Ramos (cell line): Measurements from ENCODE around the gene CAD.
"Not testable (repeated sequence)": the region's sequence is repeated elsewhere in the genome, so short reads cannot be mapped to it uniquely, and the experiment has no call there.

Experiments used
- in situ Hi-C: fragments of 300-500 bp; cut with MboI; formaldehyde crosslinking; loops from one replicate; pipeline ENCODE4 v1.14.3; 2022; ENCODE audit warnings: low sequenced_read_pairs; ENCODE audit not compliant: unreplicated experiment

The CAD gene

DNA sequence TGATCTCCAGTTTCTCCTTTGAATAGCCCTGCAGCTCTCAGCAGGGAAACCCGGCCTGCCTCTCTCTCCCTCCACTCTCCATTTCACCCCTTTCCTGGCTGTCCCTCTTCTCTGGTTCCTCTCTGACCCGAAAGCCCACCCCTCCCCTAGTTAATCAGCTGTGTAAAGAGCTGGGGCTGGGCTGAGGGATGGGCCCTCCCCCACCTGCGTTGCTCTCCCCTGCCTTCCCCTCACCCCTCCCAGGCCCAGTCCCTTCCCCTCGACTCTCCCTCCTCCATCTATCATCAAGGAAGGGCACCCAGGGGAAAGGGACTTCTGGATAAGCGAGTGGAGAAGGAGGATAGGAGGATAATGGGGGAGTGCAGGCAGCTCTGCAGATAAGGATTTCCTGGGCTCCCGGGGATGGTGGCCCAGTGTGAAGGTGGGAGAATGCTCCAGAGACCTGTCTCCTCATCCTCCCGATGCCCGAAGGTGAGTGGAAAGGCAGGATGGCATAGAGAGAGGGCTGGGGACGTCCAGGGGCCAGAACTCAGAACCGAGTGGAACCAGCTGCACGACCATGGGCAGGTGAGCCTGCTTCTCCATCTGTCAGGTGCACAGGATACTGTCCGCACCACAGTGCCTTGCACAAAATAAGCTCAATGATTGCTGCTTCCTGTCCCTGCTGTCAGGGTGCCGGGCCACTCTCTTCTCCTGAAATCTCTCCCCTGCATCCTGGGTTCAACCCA, 33.6 kb downstream of the CAD start:
- in situ Hi-C loops: no loop called here

- in situ Hi-C loops: no loop called here
Observed at GRCh38 chr2:27251766-27252165, 34.6 kb downstream of the CAD start.

DNA sequence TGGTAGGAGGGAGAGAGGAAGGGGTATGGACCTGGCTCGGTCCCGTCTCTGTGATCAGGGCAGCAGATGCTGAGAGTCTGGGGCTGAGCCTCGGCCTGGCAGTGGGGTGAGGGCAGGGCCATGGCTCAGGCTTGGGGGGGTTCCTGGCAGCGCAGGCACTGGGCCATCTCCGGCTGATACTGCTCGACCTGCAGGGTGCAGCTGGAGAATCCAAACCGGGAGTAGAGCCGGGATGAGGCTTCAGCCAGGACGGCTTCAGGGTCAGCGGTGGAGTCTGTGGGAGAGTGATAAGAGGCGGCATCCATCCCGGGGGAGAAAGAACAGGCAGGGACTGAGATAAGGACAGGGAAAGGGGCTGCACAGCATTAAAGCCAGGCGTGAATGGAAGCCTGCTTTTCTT, 38.0 kb downstream of the CAD start:
- in situ Hi-C loops: no loop called here

DNA sequence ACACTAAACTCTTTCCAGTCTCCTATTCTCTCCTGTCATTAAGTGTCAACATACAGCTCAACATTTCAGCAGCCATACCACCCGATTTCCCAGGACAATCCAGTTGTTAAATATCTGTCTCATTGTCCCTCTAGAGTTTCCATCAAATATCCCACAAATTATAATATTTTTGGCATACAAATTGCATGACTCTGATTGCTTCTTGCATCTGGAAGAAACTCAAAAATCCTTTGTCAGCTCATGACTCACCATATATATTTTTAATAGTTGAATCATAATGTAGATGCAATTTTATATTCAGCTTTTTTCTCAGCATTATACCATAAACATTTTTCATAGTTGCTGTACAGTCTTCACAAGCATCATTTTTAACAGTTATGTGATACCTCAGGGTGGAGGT, 38.5 kb downstream of the CAD start:
- in situ Hi-C loops: no loop called here

DNA sequence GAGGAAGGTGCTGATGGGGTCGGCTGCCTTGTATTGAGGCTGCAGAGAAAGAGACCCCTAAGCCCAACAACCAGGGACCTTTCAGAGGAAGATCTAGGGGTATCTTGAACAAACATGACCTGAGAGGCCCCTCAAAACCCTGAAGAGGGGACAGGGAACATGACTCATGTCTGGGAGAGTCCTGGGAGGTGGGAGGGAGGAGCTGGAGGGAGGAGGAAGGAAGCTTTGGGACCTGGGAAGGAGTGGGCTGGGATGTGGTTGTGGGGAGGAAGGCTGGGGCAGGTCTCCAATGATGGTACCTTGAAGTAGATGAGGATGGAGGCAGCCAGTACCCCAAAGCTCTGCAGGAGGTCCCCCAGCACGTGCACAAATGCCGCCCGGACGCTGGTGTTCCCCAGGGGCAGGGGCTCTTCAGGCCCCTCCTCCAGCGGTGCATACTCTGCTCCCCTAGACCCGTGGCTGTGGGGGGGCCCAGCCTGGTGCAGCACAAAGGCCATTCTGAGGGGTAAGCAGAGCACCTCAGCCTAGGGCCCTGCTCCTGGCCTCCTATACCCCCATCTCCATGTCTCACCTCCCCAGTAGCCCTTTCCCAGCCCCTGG, 39.8 kb downstream of the CAD start:
- in situ Hi-C loops: no loop called here

- in situ Hi-C loops: no loop called here
Observed at GRCh38 chr2:27258051-27258450, 40.9 kb downstream of the CAD start.

DNA sequence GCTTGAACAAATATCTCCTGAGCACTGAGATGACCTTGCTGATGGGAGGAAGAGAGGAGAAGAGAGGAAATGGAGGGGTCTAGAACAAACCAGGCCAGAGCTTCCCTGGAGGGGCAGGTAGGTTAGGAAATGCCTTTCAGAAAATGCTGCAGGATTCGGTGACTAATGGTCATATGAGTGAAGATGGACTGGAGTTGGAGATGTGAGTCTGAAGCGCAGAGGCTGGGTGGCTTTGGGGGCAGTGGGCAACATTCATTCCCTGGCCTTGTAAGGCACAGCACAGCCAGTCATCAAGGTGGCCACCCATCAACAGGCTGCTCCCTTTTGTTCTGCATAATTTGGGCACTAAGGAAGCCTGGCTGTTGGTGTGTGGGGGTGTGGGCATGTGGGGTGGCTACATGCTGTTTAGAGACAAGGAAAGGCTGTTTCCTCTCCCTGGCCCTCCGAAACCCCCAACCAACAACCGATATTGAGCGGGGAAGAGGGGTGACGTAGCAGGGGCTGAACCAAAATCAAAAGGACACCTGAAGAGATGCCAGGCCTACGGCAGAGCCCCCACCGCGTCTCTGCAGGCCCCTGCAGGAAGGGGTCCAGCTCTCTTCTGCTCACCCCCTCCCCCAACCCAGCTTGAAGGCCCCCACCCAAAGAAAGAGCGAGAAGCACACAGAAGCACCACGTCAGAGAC, 44.2 kb downstream of the CAD start:
- in situ Hi-C loops: no loop called here

DNA sequence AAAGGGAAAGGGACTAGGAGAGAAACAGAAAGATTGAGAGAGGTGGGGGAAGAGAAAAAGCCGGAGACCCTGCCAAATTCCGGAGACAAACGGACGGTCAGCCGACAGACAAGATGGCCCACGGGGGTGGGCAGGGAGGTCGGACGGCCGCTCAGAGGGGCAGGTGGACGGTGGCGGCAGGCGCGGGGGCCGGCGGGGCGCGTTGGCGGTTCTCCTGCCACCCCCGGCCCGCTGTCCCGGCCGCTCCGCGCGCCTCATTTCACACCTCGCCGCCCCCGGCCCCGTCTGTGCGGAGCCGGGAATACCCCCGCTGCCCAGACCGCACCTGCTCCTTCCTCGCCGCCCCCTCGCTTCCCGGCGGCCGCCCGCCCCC, 44.7 kb downstream of the CAD start:
- in situ Hi-C loops: no loop called here

DNA sequence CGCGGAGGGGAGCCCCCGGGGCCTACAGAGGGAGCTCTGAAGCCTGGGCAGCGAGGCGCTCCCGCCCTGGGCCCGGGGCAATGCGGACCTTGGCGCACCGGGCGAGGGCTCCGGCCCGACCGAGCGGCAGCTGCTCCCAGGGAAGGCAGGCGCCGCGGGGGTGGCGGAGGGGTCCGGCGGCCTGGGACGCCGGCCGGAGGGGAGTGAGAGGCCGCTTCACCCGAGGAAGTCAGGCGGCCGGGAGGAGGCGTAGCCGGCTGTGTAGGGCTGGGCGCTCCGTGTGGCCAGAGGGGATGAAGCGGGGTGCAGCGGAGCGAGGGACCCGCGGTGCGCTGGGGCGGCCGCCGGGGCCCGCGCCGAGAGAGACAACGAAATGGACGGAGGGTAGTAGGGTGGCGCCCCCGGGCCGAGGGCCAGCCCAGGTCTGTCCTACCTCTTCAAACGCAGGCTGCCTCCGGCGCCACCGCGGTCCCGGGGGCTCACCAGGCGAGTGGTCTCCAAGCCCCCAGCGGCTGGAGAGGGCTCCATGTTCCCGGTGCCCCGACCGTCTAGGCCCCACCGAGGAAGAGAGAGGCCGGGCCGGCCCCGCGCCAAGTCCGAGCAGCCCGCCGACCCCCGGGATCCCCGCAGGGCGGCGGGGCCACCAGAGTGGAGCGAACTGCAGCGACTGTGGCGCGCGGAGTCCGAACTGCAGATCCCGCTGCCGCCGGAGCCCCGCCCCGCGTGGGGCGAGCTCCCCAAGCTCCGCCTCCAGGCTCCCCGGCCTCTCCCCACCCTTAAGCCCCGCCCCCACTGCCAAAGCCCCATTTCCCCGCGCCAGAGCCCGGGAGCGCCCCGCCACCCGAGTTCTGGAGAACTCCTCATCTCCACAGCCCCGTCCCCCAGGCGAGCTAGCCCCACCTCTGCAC, 45.5 kb downstream of the CAD start, which contains the start of gene SLC30A3:
SLC30A3 (minus strand) TSS at position 669 of the 908 bp plus-strand sequence; CDS start at position 528, 141 bp downstream.
- in situ Hi-C loops: no loop called here

DNA sequence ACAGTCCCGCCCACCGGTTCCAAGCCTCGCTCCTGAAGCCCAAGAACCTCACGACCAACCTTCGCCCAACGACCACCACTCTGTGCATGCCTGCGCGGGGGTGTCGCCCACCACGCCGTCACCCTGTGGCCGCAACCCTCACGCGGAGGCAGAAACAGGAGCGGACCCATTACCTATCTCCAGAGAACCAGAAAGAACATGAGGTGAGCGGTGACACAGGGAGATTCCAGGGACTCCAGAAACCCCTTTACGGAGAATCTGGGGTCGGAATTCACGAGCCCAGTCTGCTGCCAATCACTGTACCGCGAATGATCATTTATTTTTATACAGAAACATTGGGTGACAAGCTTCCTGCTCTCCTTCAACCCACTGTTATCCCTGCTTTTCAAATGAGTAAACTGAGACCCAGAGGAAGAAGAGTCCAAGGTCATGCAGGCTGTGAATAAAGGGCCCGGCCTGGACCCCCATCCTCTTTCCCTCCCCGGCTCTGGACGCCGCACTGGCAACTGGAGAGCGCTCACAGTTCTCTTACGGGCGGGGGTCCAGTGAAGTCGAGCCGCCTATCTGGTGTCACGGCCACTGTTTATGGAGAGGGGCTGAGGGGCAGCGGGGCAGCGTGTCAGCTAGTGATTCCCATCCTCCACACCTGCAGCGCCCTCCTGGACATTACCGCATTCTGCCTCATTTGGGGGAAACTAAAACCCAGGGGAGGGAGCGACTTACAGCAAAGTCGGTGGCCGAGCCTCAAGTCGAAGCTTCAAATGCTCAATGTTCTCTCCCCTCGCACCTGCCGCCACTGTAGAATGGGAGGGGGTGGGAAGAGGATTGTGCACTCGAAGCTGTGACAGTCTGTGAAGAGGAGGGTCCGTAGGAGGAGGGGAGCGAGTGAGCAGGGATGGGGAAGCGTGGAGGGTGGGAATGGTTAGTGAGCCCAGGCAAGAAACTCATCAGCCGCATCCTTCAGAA, 46.4 kb downstream of the CAD start:
- in situ Hi-C loops: no loop called here

DNA sequence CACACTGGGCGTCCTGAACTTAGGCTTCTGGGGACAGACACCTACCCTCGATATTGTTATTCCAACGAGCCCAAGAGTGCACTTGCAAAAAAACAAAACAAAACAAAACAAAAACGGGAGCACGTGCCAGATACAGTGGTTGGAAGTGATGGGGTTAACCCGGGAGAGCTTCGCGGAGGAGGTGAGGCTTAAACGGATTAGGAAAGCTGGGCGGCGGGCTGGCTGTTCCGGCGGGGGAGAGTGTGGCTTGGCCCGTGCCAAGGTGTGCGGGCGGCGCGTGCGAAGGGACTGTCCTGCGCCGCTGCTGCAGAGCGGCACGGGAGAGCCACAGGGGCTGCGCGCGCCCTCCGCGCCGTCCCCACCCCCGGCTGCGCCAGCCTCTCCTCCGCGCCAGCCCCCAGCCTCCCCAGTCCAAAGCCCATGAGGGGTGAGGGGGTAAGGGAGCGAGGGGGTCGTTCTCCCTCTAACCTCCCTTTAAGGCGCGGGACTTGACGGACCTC, 47.1 kb downstream of the CAD start:
- in situ Hi-C loops: no loop called here

DNA sequence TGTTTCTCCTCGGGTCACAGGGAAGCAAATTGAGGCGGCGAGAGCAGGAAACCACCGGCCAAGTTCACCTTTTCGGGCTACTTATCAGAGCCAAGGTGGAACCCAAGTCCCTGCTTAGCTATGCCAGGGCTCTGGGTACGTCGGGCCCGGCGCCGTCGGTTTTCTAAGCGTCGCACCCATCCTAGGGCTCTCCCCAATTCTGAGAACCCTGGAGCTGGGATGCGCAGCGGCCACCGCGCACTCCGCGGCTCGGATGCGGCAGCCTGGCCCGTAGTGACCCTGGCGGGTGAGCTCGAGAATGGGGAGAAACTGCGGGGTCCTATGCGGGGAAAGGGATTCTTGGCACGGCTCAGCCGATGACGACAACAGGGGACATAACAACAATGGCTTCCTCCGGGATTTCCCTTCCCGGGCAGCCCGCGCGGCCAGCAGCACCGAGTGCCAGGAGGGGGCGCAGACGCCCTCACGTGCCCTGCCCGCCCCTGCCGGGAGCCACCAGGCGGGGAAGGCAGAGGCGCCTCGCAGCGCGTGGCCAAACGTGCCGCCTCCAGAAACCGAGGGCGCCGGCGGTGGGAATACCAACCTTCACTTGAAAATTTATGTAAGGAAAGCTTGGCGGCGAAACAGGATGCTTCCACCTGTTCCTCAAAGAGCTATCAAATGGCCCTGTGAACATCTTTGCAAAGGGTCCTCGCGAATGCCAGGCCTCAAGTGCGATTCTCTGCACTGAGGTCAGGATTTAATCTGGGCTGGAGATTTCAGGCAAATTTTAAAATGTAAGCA, 47.8 kb downstream of the CAD start:
- in situ Hi-C loops: no loop called here

GRCh38 chr2:27265536-27265870, 48.3 kb downstream of the CAD start:
- in situ Hi-C loops: no loop called here

- in situ Hi-C loops: not testable (repeated sequence)
Observed at GRCh38 chr2:27268296-27268695, 51.1 kb downstream of the CAD start.

DNA sequence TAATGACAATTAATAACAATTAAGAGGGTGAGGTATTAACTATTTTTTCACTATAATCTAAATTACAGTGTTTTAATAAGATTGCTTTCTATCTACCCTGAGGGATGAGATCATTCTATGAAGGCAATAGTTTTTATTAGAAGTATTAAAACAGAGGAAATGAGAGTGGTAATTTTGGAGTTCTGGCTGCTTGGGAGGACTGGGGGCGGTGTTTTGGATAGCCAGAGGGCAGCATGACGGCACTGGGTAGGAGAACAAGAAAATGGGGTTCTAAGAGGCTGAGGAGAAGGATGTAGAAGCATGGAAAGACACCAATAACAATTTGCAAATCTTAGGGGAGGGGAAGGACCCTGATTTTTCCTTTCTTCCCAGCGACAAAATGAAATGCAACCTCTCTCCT, 53.0 kb downstream of the CAD start:
- in situ Hi-C loops: no loop called here

DNA sequence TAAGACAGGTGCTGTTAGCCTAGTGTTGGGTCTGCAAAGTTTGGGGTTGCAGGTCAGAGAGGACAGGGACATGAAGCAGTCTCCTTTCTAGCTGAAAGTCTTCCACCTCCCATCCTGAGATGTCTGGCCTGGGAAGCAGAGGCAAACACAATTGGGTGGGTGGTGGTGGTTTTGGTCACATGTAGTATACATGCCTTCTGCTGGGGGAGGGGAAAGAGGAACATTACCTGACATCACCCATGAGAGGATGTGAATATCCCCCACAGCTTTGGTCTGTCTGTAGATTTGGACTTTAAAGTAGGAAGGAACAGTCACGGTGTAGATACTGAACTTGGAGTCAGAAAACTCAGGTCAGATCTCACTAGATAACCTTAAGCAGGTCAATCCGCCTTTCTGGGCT, 53.5 kb downstream of the CAD start:
- in situ Hi-C loops: no loop called here

GRCh38 chr2:27271631-27272340, 54.6 kb downstream of the CAD start:
- in situ Hi-C loops: no loop called here
